NCI-H774 (cell line): ENCODE data around the gene SCN4A.
A peak's percentile ranks its signal among the peaks of the same experiment; 100 is the strongest.
"Not testable (repeated sequence)": the region's sequence is repeated elsewhere in the genome, so short reads cannot be mapped to it uniquely, and the experiment has no call there.

Source experiments
- DNase-seq: peaks from one replicate; lab custom pipeline; 2025; lab: John Stamatoyannopoulos, UW

The SCN4A gene

DNA sequence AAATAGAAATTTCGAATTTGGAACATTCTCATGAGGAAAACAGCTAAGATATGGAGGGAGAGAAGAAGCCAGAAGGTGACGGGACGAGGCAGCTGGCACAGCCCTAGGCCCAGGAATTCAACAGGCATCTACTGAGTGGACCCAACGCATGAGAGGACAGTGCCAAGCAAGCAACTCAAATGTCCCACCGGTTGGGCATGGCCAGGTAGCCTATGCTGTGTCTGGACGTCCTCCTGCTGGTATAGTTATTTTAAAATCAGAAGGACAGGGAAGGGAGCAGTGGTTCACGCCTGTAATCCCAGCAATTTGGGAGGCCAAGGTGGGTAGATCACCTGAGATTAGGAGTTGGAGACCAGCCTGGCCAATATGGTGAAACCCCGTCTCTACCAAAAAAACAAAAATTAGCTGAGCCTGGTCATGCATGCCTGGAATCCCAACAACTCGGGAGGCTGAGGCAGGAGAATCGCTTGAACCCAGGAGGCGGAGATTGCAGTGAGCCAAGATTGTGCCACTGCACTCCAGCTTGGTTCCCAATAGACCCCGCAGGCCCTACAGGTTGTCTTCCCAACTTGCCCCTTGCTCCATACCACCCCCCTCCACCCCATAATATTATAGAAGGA, 56.0 kb downstream of the SCN4A start:
- no peak for DNase-seq

DNA sequence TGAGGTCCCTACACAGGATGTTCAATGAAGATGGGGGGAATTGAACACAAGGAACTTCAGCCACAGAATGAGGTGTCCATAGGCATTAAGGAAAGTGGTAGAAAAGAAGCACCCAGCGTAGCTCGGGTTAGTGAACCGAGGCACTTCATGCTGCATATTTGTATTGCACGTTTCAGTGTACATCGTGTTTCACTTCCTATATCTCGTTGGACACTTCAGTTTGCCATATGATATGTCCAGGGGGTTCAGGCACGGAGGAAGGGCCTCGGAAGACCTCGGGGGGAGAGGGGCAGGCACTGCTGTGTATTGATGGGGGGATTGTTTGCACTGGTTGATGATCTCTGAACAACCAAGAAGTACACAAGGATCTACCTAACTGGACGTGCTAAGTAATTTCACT, 57.0 kb downstream of the SCN4A start:
- not testable (repeated sequence) for DNase-seq

DNA sequence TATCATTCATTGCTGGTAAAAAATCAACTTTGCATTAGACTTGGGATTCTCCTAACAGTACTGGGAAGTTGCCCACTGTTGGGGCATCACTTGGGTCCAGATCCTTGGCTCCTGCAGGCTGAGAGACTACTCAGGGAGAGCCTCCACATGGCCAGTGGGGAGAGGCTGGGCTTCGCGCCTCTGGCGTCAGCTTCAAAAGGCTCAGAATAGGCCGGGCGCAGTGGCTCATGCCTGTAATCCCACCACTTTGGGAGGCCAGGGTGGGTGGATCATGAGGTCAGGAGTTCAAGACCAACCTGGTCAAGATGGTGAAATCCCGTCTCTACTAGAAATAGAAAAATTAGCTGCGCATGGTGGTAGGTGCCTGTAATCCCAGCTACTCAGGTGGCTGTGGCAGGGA, 58.2 kb downstream of the SCN4A start:
- no peak for DNase-seq

DNA sequence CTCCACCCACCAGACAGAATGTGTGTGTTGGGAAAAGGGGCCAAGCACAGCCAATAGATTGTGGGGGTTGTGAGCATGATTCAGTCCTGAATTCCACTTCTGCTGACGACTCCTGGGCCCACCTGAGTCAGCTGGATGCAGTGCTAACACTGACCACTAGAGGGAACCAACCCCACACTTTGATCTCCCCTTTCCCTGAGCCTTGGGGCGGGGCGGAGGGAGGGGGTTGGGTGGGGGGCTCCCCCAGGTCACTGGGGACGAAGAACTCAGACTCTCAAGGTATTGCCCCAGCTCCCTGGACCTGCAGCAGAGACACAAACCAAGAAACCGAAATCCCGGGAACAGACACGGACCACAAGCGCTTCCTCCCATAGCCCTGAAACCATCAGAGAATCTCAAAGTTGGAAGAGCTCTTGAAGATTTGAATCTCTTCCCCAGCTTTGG, 61.0 kb downstream of the SCN4A start:
- DNase-seq: peak; percentile 8

DNA sequence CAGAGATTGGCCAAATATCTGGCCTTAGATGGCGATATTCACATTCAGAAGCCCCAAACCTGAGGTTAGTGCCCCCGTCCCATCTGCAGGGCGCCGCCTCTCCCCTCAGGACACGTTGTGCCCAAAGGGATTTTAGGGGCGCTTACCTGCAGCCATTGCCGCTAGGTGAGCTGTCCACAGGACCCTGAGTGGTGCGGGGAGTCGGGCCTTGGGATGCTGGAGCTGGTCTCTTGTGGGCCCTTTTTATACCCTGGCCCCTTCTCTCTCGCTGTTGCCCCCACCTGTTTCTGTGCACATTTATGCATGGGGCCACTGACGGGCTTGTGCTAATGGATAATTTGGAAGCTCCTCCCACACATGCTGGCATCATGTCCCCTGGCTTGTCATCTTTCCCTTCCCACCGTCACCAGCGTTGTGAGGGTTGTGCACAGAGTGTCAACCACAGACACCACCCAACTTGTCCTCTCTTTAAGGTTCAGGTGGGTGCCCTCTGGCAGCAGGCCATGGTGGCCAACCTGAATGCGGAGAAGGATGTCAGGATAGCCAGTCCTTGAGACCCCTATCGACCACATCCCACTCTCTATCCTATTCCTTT, 61.6 kb downstream of the SCN4A start, which contains the start of gene CSHL1:
CSHL1 (minus strand) TSS at position 218 of the 595 bp plus-strand sequence; CDS start at position 156, 62 bp downstream.
- no peak for DNase-seq

DNA sequence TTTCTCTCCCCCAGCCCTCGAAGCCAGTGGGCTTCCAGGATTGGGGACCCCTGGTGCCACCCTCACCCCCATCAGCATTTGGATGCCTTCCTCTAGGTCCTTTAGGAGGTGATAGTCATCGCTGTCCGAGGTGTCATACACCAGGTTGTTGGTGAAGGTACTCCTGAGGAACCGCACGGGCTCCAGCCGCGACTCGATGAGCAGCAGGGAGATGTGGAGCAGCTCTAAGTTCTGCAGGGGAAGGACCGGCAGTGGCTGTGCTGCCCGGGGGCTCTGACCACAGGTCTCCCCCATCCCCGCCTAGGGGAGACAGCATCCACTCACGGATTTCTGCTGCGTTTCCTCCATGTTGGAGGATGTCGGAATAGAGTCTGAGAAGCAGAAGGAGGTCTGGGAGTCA, 62.6 kb downstream of the SCN4A start:
- DNase-seq: no peak

DNA sequence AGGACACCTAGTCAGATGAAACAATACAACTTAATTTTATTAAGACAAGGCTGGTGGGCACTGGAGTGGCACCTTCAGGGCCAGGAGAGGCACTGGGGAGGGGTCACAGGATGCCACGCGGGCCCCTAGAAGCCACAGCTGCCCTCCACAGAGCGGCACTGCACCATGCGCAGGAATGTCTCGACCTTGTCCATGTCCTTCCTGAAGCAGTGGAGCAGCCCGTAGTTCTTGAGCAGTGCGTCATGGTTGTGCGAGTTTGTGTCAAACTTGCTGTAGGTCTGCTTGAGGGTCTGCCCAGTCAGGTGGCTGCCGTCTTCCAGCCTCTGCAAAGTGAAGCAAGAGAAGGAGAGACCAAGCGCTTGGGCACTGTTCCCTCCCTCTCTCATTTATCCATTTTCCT, 63.1 kb downstream of the SCN4A start:
- not testable (repeated sequence) for DNase-seq

DNA sequence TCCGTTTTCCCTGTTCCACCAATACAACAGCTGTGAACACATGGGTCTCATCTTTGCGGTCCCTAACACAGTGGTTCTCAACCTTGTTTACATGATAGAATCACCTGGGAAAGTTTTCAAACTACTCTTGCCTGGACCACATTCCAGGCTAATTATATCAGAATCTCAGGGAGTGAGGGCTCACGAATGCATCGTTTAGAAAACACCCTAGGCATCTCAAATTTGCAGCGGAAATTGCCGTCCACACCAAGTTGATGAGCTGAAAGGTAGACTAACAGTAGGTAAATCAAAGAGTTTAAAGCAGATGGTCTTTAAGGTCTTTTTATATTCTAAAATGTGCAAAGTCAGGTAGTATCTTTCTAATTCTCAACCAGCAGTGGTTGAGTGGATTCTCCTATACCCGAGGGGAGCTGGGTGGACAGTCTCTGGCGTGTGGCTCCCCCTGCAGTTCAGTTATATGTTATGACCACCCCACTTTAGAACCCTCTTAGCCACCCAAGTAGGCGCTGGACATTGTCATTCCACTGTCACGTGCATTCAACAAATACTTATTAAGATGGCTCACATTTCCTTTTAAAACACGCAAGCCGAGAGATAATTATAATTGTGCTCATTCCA, 65.4 kb downstream of the SCN4A start:
- peak; percentile 10 for DNase-seq

DNA sequence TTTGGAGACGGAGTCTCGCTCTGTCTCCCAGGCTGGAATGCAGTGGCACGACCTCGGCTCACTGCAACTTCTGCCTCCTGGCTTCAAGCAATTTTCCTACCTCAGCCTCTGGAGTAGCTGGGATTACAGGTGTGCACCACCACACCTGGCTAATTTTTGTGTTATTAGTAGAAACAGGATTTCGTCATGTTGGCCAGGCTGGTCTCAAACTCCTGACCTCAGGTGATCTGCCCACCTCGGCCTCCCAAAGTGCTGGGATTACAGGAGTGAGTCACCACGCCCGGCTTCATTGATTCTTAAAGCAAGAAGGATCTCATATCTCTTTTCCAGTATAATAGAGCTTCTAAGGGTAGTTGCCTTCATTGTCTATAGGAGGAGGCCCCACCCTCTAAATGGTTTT, 67.9 kb downstream of the SCN4A start:
- not testable (repeated sequence) for DNase-seq

DNA sequence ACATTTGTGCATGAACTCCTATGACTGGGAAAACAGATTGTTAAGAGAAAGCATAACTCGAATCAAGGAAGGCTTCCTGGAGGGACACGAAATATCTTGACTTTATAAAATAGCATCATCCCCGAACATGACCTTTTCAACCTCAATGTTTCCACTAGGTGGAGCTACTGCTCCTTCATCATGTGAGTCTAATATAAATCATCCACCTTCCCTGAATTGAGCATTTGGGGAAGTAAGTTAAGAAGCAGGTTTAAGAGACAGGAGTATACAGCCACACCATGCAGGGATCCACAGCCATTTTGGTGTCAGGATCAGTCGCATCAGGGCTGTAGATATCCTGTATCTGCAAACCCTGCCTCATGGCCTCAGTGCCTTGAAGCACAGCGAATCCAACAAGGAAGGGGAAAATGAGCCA, 68.9 kb downstream of the SCN4A start:
- peak; percentile 20 for DNase-seq

DNA sequence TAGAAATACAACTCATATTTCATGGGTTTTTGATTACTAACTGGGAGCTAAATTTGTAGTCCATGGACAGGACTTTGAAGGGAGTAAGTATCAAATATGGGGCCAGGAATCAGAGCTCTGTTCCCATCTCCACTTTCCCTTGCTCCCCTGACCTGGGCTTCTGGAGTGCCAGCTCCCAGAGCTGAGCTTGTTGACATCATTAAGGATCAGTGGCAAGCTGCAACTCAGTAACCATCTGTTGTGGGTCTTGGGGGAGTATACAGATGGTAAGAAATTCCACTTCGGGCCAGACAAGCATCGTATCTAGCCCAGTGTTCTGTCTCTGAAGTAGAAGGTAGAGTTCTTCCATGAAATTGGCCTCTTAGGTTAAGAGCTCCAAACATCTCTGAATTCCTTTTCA, 70.7 kb downstream of the SCN4A start:
- DNase-seq: not testable (repeated sequence)

DNA sequence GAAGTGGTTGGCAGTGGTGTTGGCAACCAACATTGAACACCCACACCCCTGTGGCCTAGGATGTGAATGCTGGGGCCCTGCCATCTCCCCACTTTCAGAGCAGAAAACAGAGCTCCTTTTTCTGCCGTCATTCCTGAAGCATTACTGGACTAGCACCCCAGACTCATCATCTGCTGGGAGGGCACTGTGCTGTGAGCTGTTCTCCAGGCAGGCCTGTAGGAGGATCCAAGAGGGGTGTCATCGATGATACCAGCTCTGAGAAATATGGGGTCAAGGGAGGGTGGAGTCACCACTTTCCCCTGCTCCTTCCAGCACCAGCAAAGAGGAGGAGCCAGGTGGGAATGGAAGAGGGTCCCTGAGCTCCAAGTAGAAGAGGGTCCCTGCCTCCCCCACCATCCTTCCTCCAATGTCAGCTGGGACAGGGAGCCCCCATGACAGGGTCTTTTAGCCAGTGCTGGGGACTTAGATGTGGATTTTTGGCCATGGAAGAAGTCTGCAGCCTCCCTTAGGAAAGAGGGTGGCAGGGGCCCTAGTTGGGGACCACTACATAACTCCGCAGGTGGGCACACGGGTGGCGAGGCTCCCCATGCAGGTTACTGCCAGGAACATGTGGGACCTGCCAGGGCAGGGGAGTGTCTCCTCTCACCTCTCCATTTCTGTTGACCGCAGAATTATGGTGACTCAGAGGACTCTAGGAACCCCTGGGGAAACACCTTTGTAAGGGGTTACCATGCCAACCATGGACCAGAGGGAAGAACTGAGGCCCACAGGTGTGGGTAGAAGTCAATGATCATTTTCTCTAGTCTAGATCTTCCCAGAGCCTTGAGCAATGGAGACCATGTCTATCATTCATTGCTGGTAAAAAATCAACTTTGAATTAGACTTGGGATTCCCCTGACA, 73.6 kb downstream of the SCN4A start:
- not testable (repeated sequence) for DNase-seq

DNA sequence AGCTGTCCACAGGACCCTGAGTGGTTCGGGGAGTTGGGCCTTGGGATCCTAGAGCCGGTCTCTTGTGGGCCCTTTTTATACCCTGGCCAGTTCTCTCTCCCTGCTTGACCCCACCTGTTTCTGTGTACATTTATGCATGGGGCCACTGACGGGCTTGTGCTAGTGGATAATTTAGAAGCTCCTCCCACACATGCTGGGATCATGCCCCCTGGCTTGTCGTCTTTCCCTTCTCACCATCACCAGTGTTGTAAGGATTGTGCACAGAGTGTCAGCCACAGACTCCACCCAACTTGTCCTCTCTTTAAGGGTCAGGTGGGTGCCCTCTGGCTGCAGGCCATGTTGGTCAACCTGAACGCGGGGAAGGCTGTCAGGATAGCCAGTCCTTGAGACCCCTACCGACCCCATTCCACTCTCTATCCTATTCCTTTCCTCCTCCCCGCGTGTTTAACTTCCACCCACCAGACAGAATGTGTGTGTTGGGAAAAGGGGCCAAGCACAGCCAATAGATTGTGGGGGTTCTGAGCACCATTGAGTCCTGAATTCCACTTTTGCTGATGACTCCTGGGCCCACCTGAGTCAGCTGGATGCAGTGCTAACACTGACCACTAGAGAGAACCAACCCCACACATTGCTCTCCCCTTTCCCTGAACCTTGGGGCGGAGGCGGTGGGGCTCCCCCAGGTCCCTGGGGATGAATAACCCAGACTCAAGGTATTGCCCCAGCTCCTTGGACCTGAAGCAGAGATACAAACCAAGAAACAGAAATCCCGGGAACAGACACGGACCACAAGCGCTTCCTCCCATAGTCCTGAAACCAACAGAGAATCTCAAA, 76.0 kb downstream of the SCN4A start, which contains the start of gene CSH1:
CSH1 (minus strand) TSS at position 51 of the 831 bp plus-strand sequence. CDS start 63 bp downstream, outside the sequence.
- not testable (repeated sequence) for DNase-seq

DNA sequence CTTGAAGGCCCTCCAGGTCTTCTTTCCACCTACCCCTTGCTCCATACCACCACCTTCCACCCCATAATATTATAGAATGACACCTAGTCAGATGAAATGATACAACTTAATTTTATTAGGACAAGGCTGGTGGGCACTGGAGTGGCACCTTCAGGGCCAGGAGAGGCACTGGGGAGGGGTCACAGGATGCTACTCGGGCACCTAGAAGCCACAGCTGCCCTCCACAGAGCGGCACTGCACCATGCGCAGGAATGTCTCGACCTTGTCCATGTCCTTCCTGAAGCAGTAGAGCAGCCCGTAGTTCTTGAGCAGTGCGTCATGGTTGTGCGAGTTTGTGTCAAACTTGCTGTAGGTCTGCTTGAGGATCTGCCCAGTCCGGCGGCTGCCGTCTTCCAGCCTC, 77.9 kb downstream of the SCN4A start:
- DNase-seq: not testable (repeated sequence)

DNA sequence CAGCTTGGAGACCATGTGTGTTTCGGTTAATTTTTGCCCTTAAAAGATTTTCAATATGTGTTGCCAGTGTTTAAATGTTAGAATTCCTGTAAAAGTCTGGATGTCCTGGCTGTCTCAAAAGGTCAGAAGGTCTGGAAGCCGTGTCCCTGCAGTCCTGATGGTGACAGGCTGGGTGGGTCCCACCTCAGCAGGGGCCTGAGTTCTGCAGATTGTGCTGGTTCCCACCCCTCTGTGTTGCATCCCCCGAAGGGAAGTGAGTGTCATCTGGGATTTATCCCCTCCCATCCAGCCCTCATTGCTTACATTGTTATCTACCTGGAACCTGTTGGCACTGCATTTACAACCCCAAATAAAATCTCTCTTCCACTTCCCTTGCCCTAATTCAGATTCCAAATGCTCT, 78.7 kb downstream of the SCN4A start:
- DNase-seq: not testable (repeated sequence)

DNA sequence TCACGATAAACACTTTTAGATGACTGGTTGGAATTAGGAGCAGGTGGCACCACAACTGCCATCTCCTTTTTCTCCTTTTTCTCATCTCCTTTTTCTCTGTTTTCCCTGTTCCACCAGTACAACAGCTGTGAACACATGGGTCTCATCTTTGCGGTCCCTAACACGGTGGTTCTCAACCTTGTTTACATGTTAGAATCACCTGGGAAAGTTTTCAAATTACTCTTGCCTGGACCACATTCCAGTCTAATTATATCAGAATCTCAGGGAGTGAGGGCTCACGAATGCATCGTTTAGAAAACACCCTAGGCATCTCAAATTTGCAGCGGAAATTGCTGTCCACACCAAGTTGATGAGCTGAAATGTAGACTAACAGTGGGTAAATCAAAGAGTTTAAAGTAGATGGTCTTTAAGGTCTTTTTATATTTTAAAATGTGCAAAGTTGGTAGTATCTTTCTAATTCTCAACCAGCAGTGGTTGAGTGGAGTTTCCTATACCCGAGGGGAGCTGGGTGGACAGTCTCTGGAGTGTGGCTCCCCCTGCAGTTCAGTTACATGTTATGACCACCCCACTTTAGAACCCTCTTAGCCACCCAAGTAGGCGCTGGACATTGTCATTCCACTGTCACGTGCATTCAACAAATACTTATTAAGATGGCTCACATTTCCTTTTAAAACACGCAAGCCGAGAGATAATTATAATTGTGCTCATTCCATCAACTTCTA, 80.2 kb downstream of the SCN4A start:
- not testable (repeated sequence) for DNase-seq

DNA sequence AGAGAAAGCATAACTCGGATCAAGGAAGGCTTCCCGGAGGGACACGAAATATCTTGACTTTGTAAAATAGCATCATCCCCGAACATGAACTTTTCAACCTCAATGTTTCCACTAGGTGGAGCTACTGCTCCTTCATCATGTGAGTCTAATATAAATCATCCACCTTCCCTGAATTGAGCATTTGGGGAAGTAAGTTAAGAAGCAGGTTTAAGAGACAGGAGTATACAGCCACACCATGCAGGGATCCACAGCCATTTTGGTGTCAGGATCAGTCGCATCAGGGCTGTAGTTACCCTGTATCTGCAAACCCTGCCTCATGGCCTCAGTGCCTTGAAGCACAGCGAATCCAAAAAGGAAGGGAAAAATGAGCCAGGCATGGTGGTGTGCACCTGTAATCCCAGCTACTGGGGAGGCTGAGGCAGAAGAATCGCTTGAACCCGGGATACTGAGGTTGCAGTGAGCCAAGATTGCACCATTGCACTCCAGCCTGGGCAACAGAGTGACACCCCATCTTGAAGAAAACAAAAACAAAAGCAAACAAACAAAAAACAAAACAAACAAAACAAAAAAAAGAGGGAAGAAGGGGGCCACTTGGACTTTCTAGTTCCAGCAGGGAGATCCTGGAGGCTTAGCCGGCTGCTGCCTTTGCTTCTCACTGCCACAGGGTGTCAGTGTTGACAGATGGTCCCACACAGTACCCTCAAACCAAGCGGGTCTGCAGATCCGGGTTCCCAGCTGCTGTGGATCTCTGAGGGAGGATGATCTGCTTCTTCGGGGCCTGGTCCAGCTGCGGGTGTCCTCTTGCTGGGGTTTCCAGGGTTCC, 83.5 kb downstream of the SCN4A start:
- peak; percentile 18 for DNase-seq
